ENCODE data around the gene CTAG1A.
"Not testable (repeated sequence)": the region's sequence is repeated elsewhere in the genome, so short reads cannot be mapped to it uniquely, and the experiment has no call there.

Gene CTAG1A

GRCh38 chrX:154611146-154611545 lies 26.2 kb downstream of the CTAG1A start:
- not testable (repeated sequence) for DNase-seq (ENCODE audit: low read depth in 2 of 2, low spot score in 1 of 2)

GRCh38 chrX:154613586-154613985 lies 28.7 kb downstream of the CTAG1A start:
- not testable (repeated sequence) for DNase-seq (ENCODE audit: low read depth in 2 of 2, low spot score in 1 of 2)

GRCh38 chrX:154619182-154619581 lies 34.2 kb downstream of the CTAG1A start, which contains the start of gene CTAG1B:
Gene CTAG1B (minus strand): TSS chrX:154619282. CDS start chrX:154619218, 64 bp downstream.
- not testable (repeated sequence) for DNase-seq (ENCODE audit: low read depth in 2 of 2, low spot score in 1 of 2)

DNA sequence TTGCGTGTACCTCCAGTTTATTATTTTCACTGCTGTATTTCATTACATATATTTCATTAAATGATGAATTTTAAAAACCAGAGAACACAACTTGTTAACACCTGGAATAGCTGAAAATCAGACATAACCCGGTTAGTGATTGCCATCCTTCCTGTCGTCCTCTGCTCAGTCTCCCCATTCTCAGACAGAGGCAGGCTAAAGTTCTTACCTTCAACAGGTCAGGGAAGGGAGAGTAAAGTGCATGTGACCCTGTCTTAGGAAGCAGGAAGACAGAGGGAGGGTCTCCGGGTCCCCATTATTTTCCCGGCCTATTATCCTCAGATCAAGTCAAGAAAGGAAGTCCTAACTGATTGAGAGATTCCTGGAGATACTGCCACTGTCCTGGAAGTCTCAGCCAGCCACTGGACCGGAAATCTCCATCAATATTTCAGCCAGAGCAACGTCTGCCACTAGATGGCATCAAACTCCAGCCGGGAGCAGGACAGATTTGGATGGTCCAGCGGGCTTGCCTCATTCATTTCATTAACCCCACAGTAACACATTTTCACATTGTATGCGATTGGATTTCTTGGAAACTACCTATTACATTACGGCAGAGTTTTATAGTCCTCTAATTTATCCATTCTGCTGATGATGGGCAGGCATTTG lies 36.0 kb downstream of the CTAG1A start:
- not testable (repeated sequence) for DNase-seq (ENCODE audit: low read depth in 2 of 2, low spot score in 1 of 2)

DNA sequence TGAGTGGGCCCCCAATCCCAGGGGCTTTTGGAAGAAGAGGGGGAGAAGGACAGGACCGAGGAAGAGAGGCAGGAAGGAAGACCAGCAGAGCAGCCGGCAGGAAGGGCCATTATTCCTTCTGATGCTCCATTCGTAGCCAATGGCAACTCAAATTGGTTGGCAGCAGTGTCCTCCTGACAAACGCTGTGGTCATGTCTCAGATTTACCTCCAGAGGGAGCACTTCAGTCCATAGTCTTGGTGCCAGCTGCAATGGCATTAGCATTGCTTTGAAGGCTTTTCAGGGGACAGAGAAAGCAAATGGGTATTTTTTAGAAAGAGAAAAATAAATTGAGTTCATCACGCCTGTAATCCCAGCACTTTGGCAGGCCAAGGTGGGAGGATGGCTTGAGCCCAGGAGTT lies 44.0 kb downstream of the CTAG1A start:
- DNase-seq (ENCODE audit: low read depth in 2 of 2, low spot score in 1 of 2): not testable (repeated sequence)

DNA sequence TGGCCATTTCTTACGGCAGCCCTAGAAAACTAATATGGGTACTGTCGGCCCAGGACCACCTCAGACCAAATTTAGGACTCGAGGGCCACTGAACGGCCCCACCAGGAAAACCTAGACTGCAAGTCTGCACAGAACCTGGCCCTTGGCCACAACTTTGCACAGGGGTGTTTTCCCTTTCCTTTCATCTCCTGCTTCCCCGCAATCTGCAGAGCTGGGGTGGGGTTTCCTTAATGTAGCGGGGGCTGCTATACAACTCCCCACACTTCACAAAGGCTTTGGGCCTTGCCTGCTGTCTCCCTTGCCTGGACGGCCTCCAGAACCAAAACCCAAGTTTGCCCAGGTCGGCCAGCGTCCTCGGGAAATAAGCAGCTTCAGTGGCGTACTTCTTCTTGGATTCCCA lies 46.0 kb downstream of the CTAG1A start:
- DNase-seq (ENCODE audit: low read depth in 2 of 2, low spot score in 1 of 2): not testable (repeated sequence)

GRCh38 chrX:154633661-154634060 lies 48.7 kb downstream of the CTAG1A start:
- DNase-seq (ENCODE audit: low read depth in 2 of 2, low spot score in 1 of 2): not testable (repeated sequence)

Measured in stimulated activated CD8-positive, alpha-beta memory T cell treated with anti-CD3 and anti-CD28 coated beads, Interleukin-4, amount 100 ng/mL, for 4 hours (primary cell).